ENCODE measurements around the gene GALNTL6.

DNA sequence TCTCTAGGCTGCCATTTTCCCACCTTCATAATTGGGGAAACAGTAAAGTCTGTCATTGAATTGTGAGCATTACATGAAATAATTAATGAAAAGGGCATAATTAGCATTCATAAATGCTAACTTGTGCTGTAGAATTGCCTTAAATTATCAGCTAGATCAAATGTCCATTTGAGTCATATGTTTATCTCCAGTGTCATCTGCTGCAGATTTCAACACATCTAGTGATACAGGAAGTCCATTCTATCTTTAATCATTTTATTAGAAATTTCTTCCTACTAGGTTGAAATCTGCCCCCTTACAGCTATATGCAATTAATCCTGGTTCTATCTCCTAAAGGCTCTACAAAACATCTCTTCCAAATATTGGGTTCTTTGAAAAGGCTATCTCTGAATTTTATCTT lies 1115.1 kb downstream of the GALNTL6 start:
- no peak for TF ChIP-seq POLR2A (IDR thresholded peaks at IDR 0.05)
- TF ChIP-seq, protein P1, sequence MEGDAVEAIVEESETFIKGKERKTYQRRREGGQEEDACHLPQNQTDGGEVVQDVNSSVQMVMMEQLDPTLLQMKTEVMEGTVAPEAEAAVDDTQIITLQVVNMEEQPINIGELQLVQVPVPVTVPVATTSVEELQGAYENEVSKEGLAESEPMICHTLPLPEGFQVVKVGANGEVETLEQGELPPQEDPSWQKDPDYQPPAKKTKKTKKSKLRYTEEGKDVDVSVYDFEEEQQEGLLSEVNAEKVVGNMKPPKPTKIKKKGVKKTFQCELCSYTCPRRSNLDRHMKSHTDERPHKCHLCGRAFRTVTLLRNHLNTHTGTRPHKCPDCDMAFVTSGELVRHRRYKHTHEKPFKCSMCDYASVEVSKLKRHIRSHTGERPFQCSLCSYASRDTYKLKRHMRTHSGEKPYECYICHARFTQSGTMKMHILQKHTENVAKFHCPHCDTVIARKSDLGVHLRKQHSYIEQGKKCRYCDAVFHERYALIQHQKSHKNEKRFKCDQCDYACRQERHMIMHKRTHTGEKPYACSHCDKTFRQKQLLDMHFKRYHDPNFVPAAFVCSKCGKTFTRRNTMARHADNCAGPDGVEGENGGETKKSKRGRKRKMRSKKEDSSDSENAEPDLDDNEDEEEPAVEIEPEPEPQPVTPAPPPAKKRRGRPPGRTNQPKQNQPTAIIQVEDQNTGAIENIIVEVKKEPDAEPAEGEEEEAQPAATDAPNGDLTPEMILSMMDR (IDR thresholded peaks at IDR 0.05), result no peak

Data from lower leg skin (tissue), 3 donors.